ENCODE measurements around the gene CYP4F3.
"Not testable (repeated sequence)": the region's sequence is repeated elsewhere in the genome, so short reads cannot be mapped to it uniquely, and the experiment has no call there.

CYP4F3 gene

GRCh38 chr19:15640294-15640903 is at the start of gene CYP4F3:
TSS of gene CYP4F3 (plus strand) at chr19:15640897. CDS start at chr19:15641416, 519 bp downstream.
- peak; percentile 83 for DNase-seq

- DNase-seq: no peak
These were observed 48.9 kb upstream of the CYP4F3 start for GRCh38 chr19:15591796-15592195.

GRCh38 chr19:15592506-15592905 is 48.2 kb upstream of the CYP4F3 start:
- not testable (repeated sequence) for DNase-seq

- not testable (repeated sequence) for DNase-seq
These were observed 46.9 kb upstream of the CYP4F3 start for GRCh38 chr19:15593766-15594165.

- no peak for DNase-seq
These were observed 45.6 kb upstream of the CYP4F3 start for GRCh38 chr19:15595069-15595468.

- DNase-seq: not testable (repeated sequence)
These were observed 32.4 kb upstream of the CYP4F3 start for GRCh38 chr19:15607978-15608925.

GRCh38 chr19:15609261-15609660 is 31.4 kb upstream of the CYP4F3 start:
- DNase-seq: no peak

- no peak for DNase-seq
These were observed 28.4 kb upstream of the CYP4F3 start for GRCh38 chr19:15612342-15612741.

GRCh38 chr19:15613338-15613737 is 27.4 kb upstream of the CYP4F3 start:
- no peak for DNase-seq

- no peak for DNase-seq
These were observed 26.0 kb upstream of the CYP4F3 start, which contains the start of gene CYP4F8 for GRCh38 chr19:15614507-15615379. TSS of gene CYP4F8 (plus strand) at chr19:15615218. CDS start at chr19:15615617, 399 bp downstream.

- no peak for DNase-seq
These were observed 25.2 kb upstream of the CYP4F3 start for GRCh38 chr19:15615526-15615925.

- no peak for DNase-seq
These were observed 24.5 kb upstream of the CYP4F3 start for GRCh38 chr19:15616183-15616582.

- no peak for DNase-seq
These were observed 23.9 kb upstream of the CYP4F3 start for GRCh38 chr19:15616627-15617270.

GRCh38 chr19:15618321-15618720 is 22.4 kb upstream of the CYP4F3 start:
- DNase-seq: no peak

GRCh38 chr19:15621801-15622200 is 18.9 kb upstream of the CYP4F3 start:
- DNase-seq: no peak

GRCh38 chr19:15622991-15623390 is 17.7 kb upstream of the CYP4F3 start:
- no peak for DNase-seq

GRCh38 chr19:15623711-15624318 is 16.9 kb upstream of the CYP4F3 start:
- DNase-seq: no peak

GRCh38 chr19:15628236-15629002 is 12.3 kb upstream of the CYP4F3 start:
- no peak for DNase-seq

- peak; percentile 84 for DNase-seq
These were observed 11.5 kb upstream of the CYP4F3 start for GRCh38 chr19:15629003-15629880.

GRCh38 chr19:15631817-15632216 is 8.9 kb upstream of the CYP4F3 start:
- DNase-seq: no peak
